A549 (cell line): Measurements from ENCODE around the gene COL7A1. TPM values are rescaled to one million over a fixed set of nuclear protein-coding genes. Genes with fewer than 3 reads are reported as not detected.

Experiments
- ATAC-seq, 2 experiments: fragments of 200-7000 bp in 1 of 2; fragments of >200 bp in 1 of 2; cut with Nextera tagmentation in 1 of 2; cut with Tn5 transposase in 1 of 2; 3 replicates each; pipeline versions ENCODE4 v1.8.0 to v1.9.1; 2018 to 2020; ENCODE audit warnings: mild to moderate bottlenecking in 1 of 2, moderate library complexity in 1 of 2
- CTCF ChIA-PET: fragments of 300-600 bp; sonication (Branson Sonifier 250); formaldehyde crosslinking; extraction: SDS; loops from one replicate; lab custom pipeline; 2021; ENCODE audit warnings: antibody characterized with exemption, inconsistent platforms; lab: Yijun Ruan, JAX
- POLR2A ChIA-PET: fragments of 350-600 bp; formaldehyde crosslinking; extraction: SDS; loops from one replicate; lab custom pipeline; 2021; ENCODE audit warnings: antibody characterized with exemption, inconsistent platforms; lab: Yijun Ruan, JAX
- DNase-seq, 2 experiments: peaks; one replicate each; pipeline versions ENCODE4 v3.0.0 to v3.0.0-alpha.2; 2011 to 2016; ENCODE audit warnings: low read depth in 1 of 2, low spot score in 1 of 2
- FAIRE-seq: peaks from 2 replicates; lab custom pipeline; 2011; peaks lifted over from hg19 to GRCh38; lab: Jason Lieb, UNC
- H3K27ac ChIP-seq, 2 experiments: fragments of >200 bp; sonication (Bioruptor Twin); formaldehyde crosslinking; 3 replicates each; pipeline ENCODE4 v1.5.1; 2016 to 2017
- H3K4me1 ChIP-seq: fragments of >200 bp; sonication (Bioruptor Twin); formaldehyde crosslinking; 3 replicates; pipeline ENCODE4 v1.6.1; 2016
- H3K4me2 ChIP-seq: fragments of >200 bp; sonication (Bioruptor Twin); formaldehyde crosslinking; 3 replicates; pipeline ENCODE4 v1.6.1; 2016
- H3K4me3 ChIP-seq: fragments of >200 bp; sonication (Bioruptor Twin); formaldehyde crosslinking; 3 replicates; pipeline ENCODE4 v1.5.1; 2016
- H3K9me3 ChIP-seq: fragments of >200 bp; sonication (Bioruptor Twin); formaldehyde crosslinking; 3 replicates; pipeline ENCODE4 v1.6.1; 2016
- ATOH8 ChIP-seq: fragments of 250-450 bp; sonication (Bioruptor Pico); IDR thresholded peaks from 2 replicates; pipeline ENCODE4 v1.5.0; 2020; ENCODE audit warnings: low read depth, mild to moderate bottlenecking, moderate library complexity
- CHD2 ChIP-seq: fragments of 150-350 bp; IDR thresholded peaks from 2 replicates; pipeline ENCODE4 v1.6.1; 2014; ENCODE audit warnings: low read length; ENCODE audit not compliant: partially characterized antibody
- EP300 ChIP-seq, 2 experiments: fragments of >200 bp; sonication (Bioruptor Twin); formaldehyde crosslinking; IDR thresholded peaks; 2 replicates in 1 of 2; 3 replicates in 1 of 2; pipeline ENCODE4 v1.6.1; 2016 to 2017
- GATA3 ChIP-seq: IDR thresholded peaks from 2 replicates; pipeline ENCODE4 v1.6.1; 2012; ENCODE audit warnings: borderline replicate concordance
- HES2 ChIP-seq: fragments of >200 bp; sonication (Bioruptor Twin); formaldehyde crosslinking; IDR thresholded peaks from 2 replicates; pipeline ENCODE4 v1.6.1; 2016
- HOXA7 ChIP-seq: fragments of 250-450 bp; sonication (Bioruptor Pico); IDR thresholded peaks from 2 replicates; pipeline ENCODE4 v1.5.0; 2020; ENCODE audit warnings: mild to moderate bottlenecking, moderate library complexity
- JUN ChIP-seq, 2 experiments: fragments of >200 bp; sonication (Bioruptor Twin); formaldehyde crosslinking; IDR thresholded peaks; 2 replicates in 1 of 2; 3 replicates in 1 of 2; pipeline ENCODE4 v1.6.1; 2016 to 2017
- KDM5A ChIP-seq: fragments of 200-600 bp; sonication (generic); IDR thresholded peaks from 2 replicates; pipeline ENCODE4 v1.6.1; 2016; ENCODE audit warnings: antibody characterized with exemption, mild to moderate bottlenecking
- MAFK ChIP-seq: fragments of 450-650 bp; IDR thresholded peaks from 2 replicates; pipeline ENCODE4 v1.6.1; 2014; ENCODE audit not compliant: partially characterized antibody
- NPAS2 ChIP-seq: fragments of 250-450 bp; sonication (Bioruptor Pico); IDR thresholded peaks from 2 replicates; pipeline ENCODE4 v1.8.0; 2022; ENCODE audit warnings: mild to moderate bottlenecking, moderate library complexity, borderline replicate concordance
- PBX3 ChIP-seq: IDR thresholded peaks from 2 replicates; pipeline ENCODE4 v1.6.1; 2012
- PHF8 ChIP-seq: fragments of 200-600 bp; sonication (generic); IDR thresholded peaks from 2 replicates; pipeline ENCODE4 v1.6.1; 2016; ENCODE audit warnings: low read depth, mild to moderate bottlenecking, antibody characterized with exemption, moderate library complexity, borderline replicate concordance
- RCOR1 ChIP-seq: fragments of 150-350 bp; IDR thresholded peaks from 2 replicates; pipeline ENCODE4 v1.6.1; 2014; ENCODE audit warnings: antibody characterized with exemption, low read length, low read depth
- RNF2 ChIP-seq: fragments of 200-600 bp; sonication (generic); IDR thresholded peaks from 2 replicates; pipeline ENCODE4 v1.6.1; 2016; ENCODE audit warnings: low read depth, mild to moderate bottlenecking, antibody characterized with exemption, moderate library complexity, borderline replicate concordance
- TP53 ChIP-seq: fragments of 250-450 bp; sonication (Bioruptor Pico); IDR thresholded peaks from 2 replicates; pipeline ENCODE4 v1.5.0; 2021; ENCODE audit warnings: mild to moderate bottlenecking, moderate library complexity
- ZC3H11A ChIP-seq: fragments of 450-650 bp; IDR thresholded peaks from 2 replicates; pipeline ENCODE4 v1.6.1; 2014; ENCODE audit warnings: antibody characterized with exemption, mild to moderate bottlenecking
- ZNF302 ChIP-seq: fragments of 250-450 bp; sonication (Bioruptor Pico); IDR thresholded peaks from 2 replicates; pipeline ENCODE4 v1.9.0; 2021; ENCODE audit warnings: inconsistent platforms, mild to moderate bottlenecking, moderate library complexity
- WGBS: methylation state at CpG from one replicate; pipeline ENCODE4 v1.1.6; 2017; ENCODE audit errors: missing lambda C conversion rate; 5-methylcytosine and 5-hydroxymethylcytosine counted together
- polyA plus RNA-seq, 4 experiments: library from polyadenylated mRNA; depleted of rRNA in 3 of 4; stranded (reverse); fragments of >200 nt; fragmentation: RNase III in 1 of 4; extraction: RNeasy Plus Mini Kit Qiagen cat#74134 plus additional on column Dnase treatment in 1 of 4; gene quantifications; 2 replicates in 3 of 4; 3 replicates in 1 of 4; pipeline ENCODE4 v1.2.3, GENCODE V29; 2011 to 2017
- TF ChIP-seq, protein P1 (sequence below): IDR thresholded peaks from 2 replicates; pipeline ENCODE4 v1.6.1; 2012; ENCODE audit warnings: low read depth, borderline replicate concordance
- TF ChIP-seq, protein P2 (sequence below): fragments of 200-600 bp; sonication (generic); IDR thresholded peaks from 2 replicates; pipeline ENCODE4 v1.6.1; 2016; ENCODE audit warnings: antibody characterized with exemption, mild to moderate bottlenecking, moderate library complexity

The COL7A1 gene
- polyA plus RNA-seq, 2 of the 4 experiments (the other 2 are of a cell fraction), result 36.5 to 240 TPM

GRCh38 chr3:48567500-48567899, 27.6 kb downstream of the COL7A1 start:
- 91% methylated on average over 8 of the region's 11 CpGs for WGBS
- no peak for TF ChIP-seq EP300 (IDR thresholded peaks at IDR 0.05)
- no peak for TF ChIP-seq GATA3
- TF ChIP-seq, all 56 proteins: peak for 0
- CTCF ChIA-PET, result interaction anchor here (0.6 to 3.3 kb wide), 6 partner anchors 9 to 89 kb away, joined by 3 to 14 read pairs (median 3); partner anchors contain the start of genes SLC26A6 and UQCRC1
- POLR2A ChIA-PET, result no interaction called here
- no peak for FAIRE-seq
- H3K9me3 ChIP-seq, result no peaks in the 10 kb centered on the region
- no peak overlapping the region for H3K4me3 ChIP-seq
- H3K4me1 ChIP-seq, result peaks cover 63% of the 10 kb centered on the region
- no peak overlapping the region for H3K4me2 ChIP-seq
- no peak for ATAC-seq
- peak overlapping the region in 1 of 2 experiments; percentile 89; a peak in 1 of 6 replicates for H3K27ac ChIP-seq
- no peak for DNase-seq

GRCh38 chr3:48567090-48567489, 28.0 kb downstream of the COL7A1 start:
- peaks cover 67% of the 10 kb centered on the region for H3K4me1 ChIP-seq
- ChIA-PET CTCF (interaction anchor here (0.6 to 3.3 kb wide), 7 partner anchors 9 to 90 kb away, joined by 3 to 14 read pairs (median 3); partner anchors contain the start of genes SLC26A6 and UQCRC1), POLR2A (no interaction called here)
- no peak for ATAC-seq
- WGBS, result 77% methylated on average over 5 of the region's 5 CpGs
- H3K4me2 ChIP-seq, result no peak overlapping the region; the same call in 2 of the 3 replicates
- FAIRE-seq, result no peak
- peak overlapping the region; percentile 24 to 89; a peak in 4 of 6 replicates for H3K27ac ChIP-seq
- H3K9me3 ChIP-seq, result no peaks in the 10 kb centered on the region
- no peak for DNase-seq
- TF ChIP-seq HOXA7 (CRISPR knock-in tag), result no peak
- H3K4me3 ChIP-seq, result no peak overlapping the region

- H3K4me1 ChIP-seq, result peaks cover 74% of the 10 kb centered on the region
- ATAC-seq (peak; percentile 0 to 2; a peak in 2 of 6 replicates), FAIRE-seq (no peak), DNase-seq (no peak)
- POLR2A ChIA-PET, result no interaction called here
- peak overlapping the region; percentile 54 to 89; a peak in 5 of 6 replicates for H3K27ac ChIP-seq
- 100% methylated on average over 3 of the region's 9 CpGs for WGBS
- H3K4me2 ChIP-seq, result peak overlapping the region; percentile 33; the same call in 1 of the 3 replicates
- CTCF ChIA-PET, result interaction anchor here (1.2 to 3.3 kb wide), 4 partner anchors 8 to 90 kb away, joined by 3 to 14 read pairs (median 4); partner anchors contain the start of gene SLC26A6
- H3K9me3 ChIP-seq, result no peaks in the 10 kb centered on the region
- no peak for TF ChIP-seq KDM5A
- TF ChIP-seq TP53 (CRISPR knock-in tag), result no peak
- no peak for TF ChIP-seq PBX3
- TF ChIP-seq CHD2, result no peak
- no peak for TF ChIP-seq RNF2
- no peak for TF ChIP-seq RCOR1
- TF ChIP-seq ZC3H11A, result no peak
- no peak for TF ChIP-seq MAFK
- TF ChIP-seq NPAS2 (CRISPR knock-in tag), result no peak
- TF ChIP-seq PHF8, result no peak
- TF ChIP-seq HES2, result no peak
- no peak for TF ChIP-seq ZNF302 (CRISPR knock-in tag)
- no peak for TF ChIP-seq JUN (IDR thresholded peaks at IDR 0.05)
- TF ChIP-seq, protein P1, sequence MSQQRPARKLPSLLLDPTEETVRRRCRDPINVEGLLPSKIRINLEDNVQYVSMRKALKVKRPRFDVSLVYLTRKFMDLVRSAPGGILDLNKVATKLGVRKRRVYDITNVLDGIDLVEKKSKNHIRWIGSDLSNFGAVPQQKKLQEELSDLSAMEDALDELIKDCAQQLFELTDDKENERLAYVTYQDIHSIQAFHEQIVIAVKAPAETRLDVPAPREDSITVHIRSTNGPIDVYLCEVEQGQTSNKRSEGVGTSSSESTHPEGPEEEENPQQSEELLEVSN, result no peak
- no peak for TF ChIP-seq ATOH8 (CRISPR knock-in tag)
- TF ChIP-seq, protein P2, sequence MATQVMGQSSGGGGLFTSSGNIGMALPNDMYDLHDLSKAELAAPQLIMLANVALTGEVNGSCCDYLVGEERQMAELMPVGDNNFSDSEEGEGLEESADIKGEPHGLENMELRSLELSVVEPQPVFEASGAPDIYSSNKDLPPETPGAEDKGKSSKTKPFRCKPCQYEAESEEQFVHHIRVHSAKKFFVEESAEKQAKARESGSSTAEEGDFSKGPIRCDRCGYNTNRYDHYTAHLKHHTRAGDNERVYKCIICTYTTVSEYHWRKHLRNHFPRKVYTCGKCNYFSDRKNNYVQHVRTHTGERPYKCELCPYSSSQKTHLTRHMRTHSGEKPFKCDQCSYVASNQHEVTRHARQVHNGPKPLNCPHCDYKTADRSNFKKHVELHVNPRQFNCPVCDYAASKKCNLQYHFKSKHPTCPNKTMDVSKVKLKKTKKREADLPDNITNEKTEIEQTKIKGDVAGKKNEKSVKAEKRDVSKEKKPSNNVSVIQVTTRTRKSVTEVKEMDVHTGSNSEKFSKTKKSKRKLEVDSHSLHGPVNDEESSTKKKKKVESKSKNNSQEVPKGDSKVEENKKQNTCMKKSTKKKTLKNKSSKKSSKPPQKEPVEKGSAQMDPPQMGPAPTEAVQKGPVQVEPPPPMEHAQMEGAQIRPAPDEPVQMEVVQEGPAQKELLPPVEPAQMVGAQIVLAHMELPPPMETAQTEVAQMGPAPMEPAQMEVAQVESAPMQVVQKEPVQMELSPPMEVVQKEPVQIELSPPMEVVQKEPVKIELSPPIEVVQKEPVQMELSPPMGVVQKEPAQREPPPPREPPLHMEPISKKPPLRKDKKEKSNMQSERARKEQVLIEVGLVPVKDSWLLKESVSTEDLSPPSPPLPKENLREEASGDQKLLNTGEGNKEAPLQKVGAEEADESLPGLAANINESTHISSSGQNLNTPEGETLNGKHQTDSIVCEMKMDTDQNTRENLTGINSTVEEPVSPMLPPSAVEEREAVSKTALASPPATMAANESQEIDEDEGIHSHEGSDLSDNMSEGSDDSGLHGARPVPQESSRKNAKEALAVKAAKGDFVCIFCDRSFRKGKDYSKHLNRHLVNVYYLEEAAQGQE, result no peak
- H3K4me3 ChIP-seq, result no peak overlapping the region
Observed at GRCh38 chr3:48566401-48566760, 28.7 kb downstream of the COL7A1 start.
